Cardiac septum (tissue), 1 donor: Measurements from ENCODE around the gene CUL2. TPM values are rescaled to one million over a fixed set of nuclear protein-coding genes. Genes with fewer than 3 reads are reported as not detected.
"Not testable (repeated sequence)": the region's sequence is repeated elsewhere in the genome, so short reads cannot be mapped to it uniquely, and the experiment has no call there.

Experiments used
- DNase-seq: peaks from one replicate; pipeline ENCODE4 v3.0.0-alpha.2; 2020; ENCODE audit warnings: low spot score
- intact Hi-C: fragments of 100-400 bp; cut with DNase I; formaldehyde crosslinking; loops from one replicate; pipeline ENCODE4 v1.14.0; 2022
- total RNA-seq: library from RNA; stranded (reverse); fragmentation: NEBNext Ultra II Directional; extraction: Animal tissue kit (Norgen Biotek cat#: 25700); gene quantifications from one replicate; pipeline ENCODE4 v1.2.1, GENCODE V29; 2021
- donor health status: DM: no; HTN: no; CAD: no.

The CUL2 gene
- total RNA-seq, 1 donor from 2014 or later, result 30.0 TPM

- intact Hi-C loops, result no loop called here
- no peak for DNase-seq
Measured at GRCh38 chr10:34993782-34994181, 96.4 kb downstream of the CUL2 start.

GRCh38 chr10:34991117-34991516 is 99.0 kb downstream of the CUL2 start:
- DNase-seq, intact Hi-C loops: not testable (repeated sequence)

DNA sequence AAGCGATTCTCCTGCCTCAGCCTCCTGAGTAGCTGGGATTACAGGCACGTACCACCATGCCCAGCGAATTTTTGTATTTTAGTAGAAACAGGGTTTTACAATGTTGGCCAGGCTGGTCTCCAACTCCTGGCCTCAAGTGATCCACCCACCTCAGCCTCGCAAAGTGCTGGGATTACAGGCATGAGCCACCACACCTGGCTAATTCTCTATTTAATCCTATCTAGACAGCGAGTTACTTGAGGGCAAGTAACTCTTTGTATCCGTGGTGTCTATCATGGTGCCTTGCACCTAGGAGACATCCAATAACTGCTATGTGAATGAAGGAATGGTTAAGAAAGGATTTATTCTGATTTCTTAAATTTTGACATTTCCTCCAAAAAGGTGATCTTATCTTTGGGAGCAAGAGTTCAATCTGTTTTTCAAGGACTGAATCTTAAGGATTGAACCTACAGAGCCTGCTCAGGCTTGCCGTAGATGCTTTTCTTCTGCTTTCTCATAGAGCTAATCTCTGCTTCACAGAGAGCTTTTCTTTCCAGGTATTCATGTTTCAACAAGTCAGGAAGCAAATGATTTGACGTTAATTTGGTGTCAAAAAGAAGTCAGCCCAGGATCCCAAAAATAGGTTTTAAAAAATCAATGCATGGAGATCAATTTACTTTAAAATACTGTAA is 101.6 kb downstream of the CUL2 start:
- no peak for DNase-seq
- intact Hi-C loops, result no loop called here

DNA sequence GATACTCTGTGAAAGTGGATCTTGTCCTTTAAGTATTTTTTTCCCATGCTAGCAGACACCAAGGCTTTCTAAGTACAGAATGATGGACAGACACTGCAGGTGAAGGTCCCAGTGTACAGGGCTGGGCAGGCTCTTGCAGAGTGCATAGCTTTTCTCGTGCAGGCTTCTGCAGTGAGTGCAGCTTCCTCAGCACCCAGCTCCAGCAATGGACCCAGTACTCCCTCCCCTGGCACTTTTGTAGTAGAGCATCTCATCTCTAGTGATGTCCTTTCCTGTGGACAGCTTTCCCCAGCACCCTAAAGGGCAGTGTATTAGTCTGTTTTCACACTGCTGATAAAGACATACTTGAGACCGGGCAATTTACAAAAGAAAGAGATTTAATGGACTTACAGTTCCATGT is 104.3 kb downstream of the CUL2 start:
- no peak for DNase-seq
- intact Hi-C loops, result no loop called here

GRCh38 chr10:34985146-34985545 is 105.0 kb downstream of the CUL2 start:
- intact Hi-C loops, result no loop called here
- no peak for DNase-seq

DNA sequence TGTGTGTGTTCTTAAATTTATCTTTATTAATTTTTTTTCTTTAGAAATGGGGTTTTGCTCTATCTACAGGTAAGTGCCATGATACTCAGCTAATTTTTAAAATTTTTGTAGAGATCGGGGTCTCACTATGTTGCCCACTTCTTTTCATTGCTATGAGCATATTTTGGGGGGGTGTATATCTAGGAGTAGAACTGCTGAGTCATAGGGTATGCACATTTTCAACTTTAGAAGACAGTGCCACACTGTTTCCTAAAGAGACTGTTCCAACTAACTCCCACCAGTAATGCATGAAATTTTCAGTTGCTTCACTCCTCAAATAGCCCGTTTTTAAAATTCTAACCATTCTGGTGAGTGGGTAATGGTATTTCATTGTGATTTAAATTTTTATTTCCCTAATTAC is 108.3 kb downstream of the CUL2 start:
- intact Hi-C loops, result no loop called here
- no peak for DNase-seq

GRCh38 chr10:34979938-34980337 is 110.2 kb downstream of the CUL2 start:
- DNase-seq, result no peak
- intact Hi-C loops, result no loop called here

DNA sequence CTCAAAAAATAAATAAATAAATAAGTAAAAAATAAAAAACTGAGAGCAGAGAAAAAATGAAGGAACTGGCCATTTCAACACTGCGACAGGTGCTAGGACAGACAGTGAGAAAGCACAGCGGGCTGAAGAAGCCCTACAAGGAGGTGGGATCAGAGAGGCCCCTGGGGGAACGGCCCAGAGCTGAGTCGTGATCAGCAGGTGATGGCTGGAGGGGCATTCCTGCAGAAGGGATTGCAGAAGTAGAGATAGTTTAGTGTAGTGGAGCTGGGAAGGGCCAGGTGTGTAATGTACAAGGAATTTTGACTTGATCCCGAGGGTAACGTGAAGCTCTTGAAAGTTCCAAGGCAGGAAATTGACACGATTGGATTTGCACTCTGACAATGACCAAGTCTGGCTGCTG is 112.1 kb downstream of the CUL2 start:
- intact Hi-C loops, result no loop called here
- DNase-seq, result no peak

DNA sequence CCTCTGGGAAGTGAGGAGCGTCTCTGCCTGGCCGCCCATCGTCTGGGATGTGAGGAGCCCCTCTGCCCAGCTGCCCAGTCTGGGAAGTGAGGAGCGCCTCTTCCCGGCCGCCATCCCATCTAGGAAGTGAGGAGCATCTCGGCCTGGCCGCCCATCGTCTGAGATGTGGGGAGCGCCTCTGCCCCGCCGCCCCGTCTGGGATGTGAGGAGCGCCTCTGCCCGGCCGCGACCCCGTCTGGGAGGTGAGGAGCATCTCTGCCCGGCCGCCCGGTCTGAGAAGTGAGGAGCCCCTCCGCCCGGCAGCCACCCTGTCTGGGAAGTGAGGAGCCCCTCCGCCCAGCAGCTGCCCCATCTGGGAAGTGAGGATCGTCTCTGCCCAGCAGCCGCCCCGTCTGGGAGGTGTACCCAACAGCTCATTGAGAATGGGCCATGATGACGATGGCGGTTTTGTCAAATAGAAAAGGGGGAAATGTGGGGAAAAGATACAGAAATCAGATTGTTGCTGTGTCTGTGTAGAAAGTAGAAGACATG is 113.7 kb downstream of the CUL2 start:
- intact Hi-C loops, DNase-seq: not testable (repeated sequence)

GRCh38 chr10:34974364-34975065 is 115.6 kb downstream of the CUL2 start:
- DNase-seq, intact Hi-C loops: not testable (repeated sequence)

GRCh38 chr10:34973757-34974156 is 116.4 kb downstream of the CUL2 start:
- intact Hi-C loops, DNase-seq: not testable (repeated sequence)

GRCh38 chr10:34973121-34973520 is 117.0 kb downstream of the CUL2 start:
- intact Hi-C loops, result not testable (repeated sequence)

GRCh38 chr10:34972591-34972990 is 117.5 kb downstream of the CUL2 start:
- DNase-seq, result peak; percentile 4
- intact Hi-C loops, result not testable (repeated sequence)

More at GRCh38 chr10:34973121-34973520, 117.0 kb downstream of the CUL2 start:
- peak; percentile 29 for DNase-seq

- intact Hi-C loops, DNase-seq: not testable (repeated sequence)
Measured at GRCh38 chr10:34971606-34972334, 118.4 kb downstream of the CUL2 start.

- peak; percentile 65 for DNase-seq
- intact Hi-C loops, result loop anchor here (10.0 kb wide), 1 partner anchor 304 kb away; no protein-coding TSS in a partner anchor
Measured at GRCh38 chr10:34969171-34969570, 121.0 kb downstream of the CUL2 start.

DNA sequence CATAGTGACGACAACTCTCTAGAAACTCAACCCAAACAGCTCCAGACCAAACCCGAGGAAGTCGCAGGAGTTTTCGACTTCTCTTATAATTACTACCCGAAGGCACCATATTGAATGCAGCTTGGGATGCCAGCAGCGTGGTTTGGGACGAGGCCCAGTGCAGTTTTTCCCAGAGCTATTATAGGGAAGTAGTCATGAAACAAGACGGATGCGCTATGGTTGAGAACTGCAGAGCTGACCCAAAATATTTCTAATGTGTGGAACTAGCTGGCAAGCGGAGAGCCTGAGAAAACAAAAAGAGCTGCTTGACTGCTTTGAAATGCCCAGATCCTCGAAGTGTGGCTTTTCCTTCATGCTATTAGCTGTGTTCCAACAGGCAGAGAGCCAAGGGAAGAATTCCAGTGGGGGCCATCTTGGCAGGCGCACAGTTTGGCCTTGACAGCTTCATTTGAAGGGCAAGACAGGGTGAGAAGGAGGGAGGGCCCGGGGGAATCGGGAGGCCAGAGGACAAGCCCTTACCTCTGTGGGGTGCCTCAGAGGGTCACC is 122.7 kb downstream of the CUL2 start:
- intact Hi-C loops, result loop anchor here (10.0 kb wide), 1 partner anchor 303 kb away; no protein-coding TSS in a partner anchor
- DNase-seq, result peak; percentile 56

- no peak for DNase-seq
- intact Hi-C loops, result loop anchor here (10.0 kb wide), 1 partner anchor 302 kb away; no protein-coding TSS in a partner anchor
Measured at GRCh38 chr10:34966451-34966850, 123.7 kb downstream of the CUL2 start.

DNA sequence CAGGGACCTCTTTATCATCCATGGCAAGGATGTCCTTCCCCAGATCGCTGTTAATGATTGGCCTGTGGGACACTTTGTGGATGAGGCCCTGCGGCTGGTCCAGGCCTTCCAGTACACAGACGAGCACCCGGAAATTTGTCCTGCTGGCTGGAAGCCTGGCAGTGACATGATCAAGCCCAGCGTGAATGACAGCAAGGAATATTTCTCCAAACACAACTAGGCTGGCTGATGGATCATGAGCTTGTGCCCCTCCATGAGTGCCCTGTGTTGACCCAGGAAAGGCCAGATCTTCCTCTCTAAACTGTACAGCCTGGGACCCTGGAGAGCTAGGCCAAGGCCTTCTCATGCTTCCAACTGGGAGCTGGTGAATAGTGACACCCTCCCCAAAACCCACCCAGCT is 124.1 kb downstream of the CUL2 start:
- no peak for DNase-seq
- intact Hi-C loops, result loop anchor here (10.0 kb wide), 1 partner anchor 301 kb away; no protein-coding TSS in a partner anchor

DNA sequence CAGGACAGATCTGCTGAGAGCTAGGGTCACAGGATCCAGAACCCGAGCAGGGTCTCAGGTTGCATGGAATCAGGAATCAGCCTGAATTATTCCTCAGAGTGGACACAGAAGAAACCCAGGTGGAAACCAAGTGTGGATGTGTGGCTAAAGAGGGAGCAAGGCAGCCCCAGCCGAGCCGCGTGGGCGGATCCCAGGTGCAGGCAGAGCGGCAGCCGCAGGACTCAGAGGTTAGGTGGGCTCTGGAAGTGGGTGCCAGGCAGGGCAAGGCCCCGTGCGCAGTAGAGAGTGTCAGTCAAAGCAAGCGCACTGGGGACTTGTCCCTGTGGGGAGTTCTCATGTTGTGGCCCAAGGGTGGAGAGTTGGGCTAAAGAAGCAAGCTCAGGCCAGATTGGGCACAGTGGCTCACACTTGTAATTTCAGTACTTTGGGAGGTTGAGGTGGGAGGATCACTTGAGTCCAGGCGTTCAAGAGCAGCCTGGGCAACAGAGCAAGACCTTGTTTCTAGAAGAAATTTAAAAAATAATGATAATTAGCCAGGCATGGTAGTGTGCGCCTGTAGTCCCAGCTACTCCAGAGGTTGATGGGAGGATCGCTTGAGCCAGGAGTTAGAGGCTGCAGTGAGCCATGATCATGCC is 125.9 kb downstream of the CUL2 start:
- intact Hi-C loops, result loop anchor here (10.0 kb wide), 1 partner anchor 299 kb away; no protein-coding TSS in a partner anchor
- DNase-seq, result no peak
